Left lung (tissue), 10 donors: ENCODE data around the gene CEP89. TPM values are rescaled to one million over a fixed set of nuclear protein-coding genes. Genes with fewer than 3 reads are reported as not detected.

Source experiments
- ATAC-seq: fragments of 200-7000 bp; cut with Tn5 transposase; one replicate; pipeline ENCODE4 v1.9.1; 2020; ENCODE audit warnings: moderate library complexity
- DNase-seq, 4 donors: peaks; one replicate each; pipeline ENCODE4 v3.0.0-alpha.2; 2013 to 2020
- H3K27ac ChIP-seq, 2 donors: fragments of 200-600 bp; sonication (generic) in 1 of 2; one replicate each; pipeline versions ENCODE4 v1.5.0 to v1.8.0; 2020 to 2021
- H3K27me3 ChIP-seq, 2 donors: fragments of 200-600 bp; sonication (generic) in 1 of 2; one replicate each; pipeline versions ENCODE4 v1.5.0 to v1.8.0; 2020 to 2021
- H3K36me3 ChIP-seq, 2 donors: fragments of 200-600 bp; sonication (generic) in 1 of 2; one replicate each; pipeline versions ENCODE4 v1.5.0 to v1.8.0; 2020 to 2021
- H3K4me1 ChIP-seq, 2 donors: fragments of 200-600 bp; one replicate each; pipeline ENCODE4 v1.8.0; 2021
- H3K4me3 ChIP-seq, 2 donors: fragments of 200-600 bp; sonication (generic) in 1 of 2; one replicate each; pipeline versions ENCODE4 v1.5.0 to v1.8.0; 2020 to 2021; ENCODE audit warnings: mild to moderate bottlenecking in 1 of 2
- H3K9me3 ChIP-seq, 2 donors: fragments of 200-600 bp; sonication (generic) in 1 of 2; one replicate each; pipeline versions ENCODE4 v1.5.0 to v1.8.0; 2020 to 2021
- intact Hi-C, 2 donors: fragments of 100-400 bp; cut with DNase I; formaldehyde crosslinking; loops; one replicate each; pipeline versions ENCODE4 v1.11.2 to v1.14.2; 2022
- polyA plus RNA-seq, 6 donors: library from polyadenylated mRNA; unstranded; fragments of 120-200 nt; gene quantifications; one replicate each; pipeline ENCODE4 v1.2.1, GENCODE V29; 2013; ENCODE audit not compliant: insufficient read length in 6 of 6
- total RNA-seq, 2 donors: library from RNA; stranded (reverse); fragmentation: NEBNext Ultra II Directional; extraction: Animal tissue kit (Norgen Biotek cat#: 25700); gene quantifications; one replicate each; pipeline ENCODE4 v1.2.1, GENCODE V29; 2021
- TF ChIP-seq, protein P1 (sequence below), 2 donors: fragments of 200-600 bp; sonication (generic) in 1 of 2; IDR thresholded peaks; one replicate each; pipeline versions ENCODE4 v1.5.0 to v1.8.0; 2021; ENCODE audit warnings: antibody characterized with exemption in 2 of 2
- donor health status: DM: no; HTN: yes; CAD: no.
- donor health status: DM: no; HTN: no; CAD: no.

Gene CEP89
- total and polyA plus RNA-seq, 8 donors: 19.1 to 37.9 (median 32.3) TPM

DNA sequence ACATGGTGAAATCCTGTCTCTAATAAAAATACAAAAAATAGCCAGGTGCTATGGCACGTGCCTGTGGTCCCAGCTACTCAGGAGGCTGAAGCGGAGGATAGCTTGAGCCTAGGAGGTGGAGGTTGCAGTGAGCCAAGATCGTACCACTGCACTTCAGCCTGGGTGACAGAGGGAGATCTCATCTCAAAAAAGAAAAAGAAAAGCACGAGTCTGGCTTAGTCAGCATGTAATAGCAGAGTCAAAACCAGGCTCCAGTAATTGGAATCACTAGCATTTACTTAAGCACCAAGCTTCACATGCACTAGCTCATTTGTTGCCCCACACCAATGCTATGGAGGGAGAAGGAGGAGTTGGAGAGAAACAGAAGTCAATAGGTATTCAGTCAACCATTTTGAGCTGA is 60.3 kb downstream of the CEP89 start:
- Histone ChIP-seq H3K4me3 (no peak overlapping the region), H3K27ac (no peak overlapping the region), H3K36me3 (peaks cover 0 to 52% of the 10 kb centered on the region in 2 donors), H3K9me3 (no peaks in the 10 kb centered on the region), H3K27me3 (no peaks in the 10 kb centered on the region), H3K4me1 (peaks cover 0 to 4% of the 10 kb centered on the region in 2 donors)
- ATAC-seq (no peak), DNase-seq (no peak)
- intact Hi-C loops: no loop called here
- TF ChIP-seq, protein P1, sequence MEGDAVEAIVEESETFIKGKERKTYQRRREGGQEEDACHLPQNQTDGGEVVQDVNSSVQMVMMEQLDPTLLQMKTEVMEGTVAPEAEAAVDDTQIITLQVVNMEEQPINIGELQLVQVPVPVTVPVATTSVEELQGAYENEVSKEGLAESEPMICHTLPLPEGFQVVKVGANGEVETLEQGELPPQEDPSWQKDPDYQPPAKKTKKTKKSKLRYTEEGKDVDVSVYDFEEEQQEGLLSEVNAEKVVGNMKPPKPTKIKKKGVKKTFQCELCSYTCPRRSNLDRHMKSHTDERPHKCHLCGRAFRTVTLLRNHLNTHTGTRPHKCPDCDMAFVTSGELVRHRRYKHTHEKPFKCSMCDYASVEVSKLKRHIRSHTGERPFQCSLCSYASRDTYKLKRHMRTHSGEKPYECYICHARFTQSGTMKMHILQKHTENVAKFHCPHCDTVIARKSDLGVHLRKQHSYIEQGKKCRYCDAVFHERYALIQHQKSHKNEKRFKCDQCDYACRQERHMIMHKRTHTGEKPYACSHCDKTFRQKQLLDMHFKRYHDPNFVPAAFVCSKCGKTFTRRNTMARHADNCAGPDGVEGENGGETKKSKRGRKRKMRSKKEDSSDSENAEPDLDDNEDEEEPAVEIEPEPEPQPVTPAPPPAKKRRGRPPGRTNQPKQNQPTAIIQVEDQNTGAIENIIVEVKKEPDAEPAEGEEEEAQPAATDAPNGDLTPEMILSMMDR (IDR thresholded peaks at IDR 0.05): no peak

DNA sequence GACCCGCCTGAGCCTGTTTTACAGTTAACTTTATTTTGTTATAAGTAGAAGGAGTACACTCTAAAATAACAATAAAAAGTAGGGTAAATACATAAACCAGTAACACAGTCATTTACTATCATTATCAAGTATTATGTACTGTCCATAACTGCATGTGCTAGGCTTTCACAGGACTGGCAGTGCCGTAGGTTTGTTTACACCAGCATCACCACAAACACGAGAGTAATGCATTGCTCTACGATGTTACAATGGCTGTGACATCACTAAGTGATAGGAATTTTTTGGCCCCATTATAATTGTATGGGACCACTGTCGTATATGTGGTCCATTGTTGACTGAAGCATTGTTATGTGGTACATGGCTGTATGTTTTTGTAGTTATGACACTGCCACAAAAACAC is 60.9 kb downstream of the CEP89 start:
- peaks cover 0 to 46% of the 10 kb centered on the region in 2 donors for H3K36me3 ChIP-seq
- ATAC-seq (no peak), DNase-seq (no peak)
- H3K27me3 ChIP-seq: no peaks in the 10 kb centered on the region
- peaks cover 0 to 4% of the 10 kb centered on the region in 2 donors for H3K4me1 ChIP-seq
- no peak overlapping the region for H3K27ac ChIP-seq
- intact Hi-C loops: no loop called here
- TF ChIP-seq, protein P1 (IDR thresholded peaks at IDR 0.05): no peak
- H3K4me3 ChIP-seq: no peak overlapping the region
- H3K9me3 ChIP-seq: no peaks in the 10 kb centered on the region

DNA sequence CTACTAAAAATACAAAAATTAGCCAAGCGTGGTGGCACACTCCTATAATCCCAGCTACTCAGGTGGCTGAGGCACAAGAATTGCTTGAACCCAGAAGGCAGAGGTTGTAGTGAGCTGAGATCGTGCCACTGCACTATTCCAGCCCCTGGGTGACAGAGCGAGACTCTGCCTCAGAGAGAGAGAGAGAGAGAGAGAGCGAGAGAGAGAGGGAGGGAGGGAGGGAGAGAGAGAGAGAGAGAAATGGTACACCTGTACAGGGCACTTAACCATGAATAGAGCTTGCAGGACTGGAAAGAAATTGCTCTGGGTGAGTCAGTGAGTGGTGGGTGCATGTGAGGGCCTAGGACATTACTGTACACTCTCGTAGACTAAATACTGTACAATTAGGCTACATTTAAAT is 61.7 kb downstream of the CEP89 start:
- no peak overlapping the region for H3K27ac ChIP-seq
- ATAC-seq: no peak
- peaks cover 0 to 45% of the 10 kb centered on the region in 2 donors for H3K36me3 ChIP-seq
- no peaks in the 10 kb centered on the region for H3K27me3 ChIP-seq
- H3K4me1 ChIP-seq: peaks cover 0 to 4% of the 10 kb centered on the region in 2 donors
- peaks cover 0 to 4% of the 10 kb centered on the region in 2 donors for H3K9me3 ChIP-seq
- intact Hi-C loops: no loop called here
- H3K4me3 ChIP-seq: no peak overlapping the region
- TF ChIP-seq, protein P1 (IDR thresholded peaks at IDR 0.05): no peak
- DNase-seq: no peak

DNA sequence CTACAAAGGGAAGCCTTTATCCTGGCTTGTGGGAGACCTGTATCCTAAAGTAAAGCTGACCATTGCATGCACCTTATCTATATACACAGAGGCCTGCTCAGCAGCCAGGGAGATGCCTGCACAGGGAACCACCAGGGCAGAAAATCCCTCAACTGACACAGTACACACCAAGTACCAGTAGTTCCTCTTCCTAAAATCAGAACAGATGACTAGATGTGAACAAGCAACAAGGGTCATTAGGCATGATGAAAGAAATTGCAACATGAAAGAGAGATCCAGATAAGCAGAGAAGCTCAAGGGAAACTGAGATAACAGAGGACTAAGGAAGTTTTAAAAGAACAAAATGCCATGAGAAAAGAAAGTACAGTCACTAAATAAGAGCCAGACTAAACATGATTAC is 62.5 kb downstream of the CEP89 start:
- DNase-seq (no peak), ATAC-seq (no peak)
- intact Hi-C loops: no loop called here
- Histone ChIP-seq H3K4me3 (no peak overlapping the region), H3K36me3 (peaks cover 0 to 42% of the 10 kb centered on the region in 2 donors), H3K4me1 (peaks cover 0 to 4% of the 10 kb centered on the region in 2 donors), H3K27me3 (no peaks in the 10 kb centered on the region), H3K27ac (no peak overlapping the region), H3K9me3 (peaks cover 0 to 4% of the 10 kb centered on the region in 2 donors)
- TF ChIP-seq, protein P1 (IDR thresholded peaks at IDR 0.05): no peak

DNA sequence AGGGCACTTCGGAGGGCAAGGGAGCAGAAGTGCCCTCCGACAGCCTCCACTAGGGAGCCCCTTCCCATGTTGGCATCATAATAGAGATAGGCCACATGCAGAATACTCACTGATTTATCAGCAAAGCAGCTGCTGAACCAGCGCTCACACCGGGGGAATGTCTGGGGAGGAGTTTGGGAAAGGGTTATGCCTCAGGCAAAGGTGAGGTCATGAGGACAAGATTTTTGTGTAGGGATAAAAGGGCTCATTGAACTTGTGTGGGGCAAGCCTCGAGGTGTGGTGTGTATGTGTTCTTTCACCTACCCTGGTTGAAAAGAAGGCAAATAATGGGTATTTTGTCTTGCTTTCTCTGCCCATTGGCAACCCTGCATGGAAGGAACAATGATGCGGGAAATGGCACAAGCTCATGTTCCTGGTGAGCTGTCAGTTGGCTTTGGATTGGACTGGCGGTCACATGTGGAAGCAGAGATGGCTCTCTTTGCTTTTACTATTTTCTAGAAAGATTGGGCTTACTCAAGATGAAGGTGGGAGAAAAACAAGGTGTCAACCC is 63.0 kb downstream of the CEP89 start:
- no peak for DNase-seq
- H3K27me3 ChIP-seq: no peaks in the 10 kb centered on the region
- ATAC-seq: no peak
- peaks cover 0 to 4% of the 10 kb centered on the region in 2 donors for H3K9me3 ChIP-seq
- TF ChIP-seq, protein P1 (IDR thresholded peaks at IDR 0.05): no peak
- H3K4me1 ChIP-seq: peaks cover 0 to 4% of the 10 kb centered on the region in 2 donors
- no peak overlapping the region for H3K27ac ChIP-seq
- no peak overlapping the region for H3K4me3 ChIP-seq
- intact Hi-C loops: no loop called here
- peaks cover 0 to 36% of the 10 kb centered on the region in 2 donors for H3K36me3 ChIP-seq
